Right atrium auricular region (tissue), 2 donors: ENCODE measurements around the gene MPZ. TPM values are rescaled to one million over a fixed set of nuclear protein-coding genes. Genes with fewer than 3 reads are reported as not detected.
"Not testable (repeated sequence)": the region's sequence is repeated elsewhere in the genome, so short reads cannot be mapped to it uniquely, and the experiment has no call there.

Source experiments
- DNase-seq: peaks from one replicate; pipeline ENCODE4 v3.0.0-alpha.2; 2019; ENCODE audit warnings: low spot score
- H3K27ac ChIP-seq, 2 donors: fragments of 200-600 bp; sonication (generic); 1 replicate in 1 of 2; 2 replicates in 1 of 2; pipeline ENCODE4 v1.5.1; 2016 to 2019
- H3K27me3 ChIP-seq, 2 donors: fragments of 200-600 bp; sonication (generic); one replicate each; pipeline versions ENCODE4 v1.5.1 to v1.6.0; 2017 to 2019
- H3K36me3 ChIP-seq: fragments of 200-600 bp; sonication (generic); one replicate; pipeline ENCODE4 v1.5.1; 2016
- H3K4me1 ChIP-seq, 2 donors: fragments of 200-600 bp; sonication (generic); one replicate each; pipeline versions ENCODE4 v1.5.1 to v1.6.0; 2017 to 2019
- H3K4me3 ChIP-seq, 2 donors: fragments of 200-600 bp; sonication (generic); 1 replicate in 1 of 2; 2 replicates in 1 of 2; pipeline ENCODE4 v1.5.1; 2017 to 2019; ENCODE audit warnings: mild to moderate bottlenecking in 1 of 2, moderate library complexity in 1 of 2
- H3K9me3 ChIP-seq, 2 donors: fragments of 200-600 bp; sonication (generic); one replicate each; pipeline ENCODE4 v1.5.1; 2019
- total RNA-seq, 2 donors: library from RNA; depleted of rRNA; stranded (reverse); fragments of >200 nt; gene quantifications; one replicate each; pipeline ENCODE4 v1.1.0, GENCODE V29; 2016

Gene MPZ
- total RNA-seq, 2 donors from 2014 or later, result 1.7 to 5.1 TPM

DNA sequence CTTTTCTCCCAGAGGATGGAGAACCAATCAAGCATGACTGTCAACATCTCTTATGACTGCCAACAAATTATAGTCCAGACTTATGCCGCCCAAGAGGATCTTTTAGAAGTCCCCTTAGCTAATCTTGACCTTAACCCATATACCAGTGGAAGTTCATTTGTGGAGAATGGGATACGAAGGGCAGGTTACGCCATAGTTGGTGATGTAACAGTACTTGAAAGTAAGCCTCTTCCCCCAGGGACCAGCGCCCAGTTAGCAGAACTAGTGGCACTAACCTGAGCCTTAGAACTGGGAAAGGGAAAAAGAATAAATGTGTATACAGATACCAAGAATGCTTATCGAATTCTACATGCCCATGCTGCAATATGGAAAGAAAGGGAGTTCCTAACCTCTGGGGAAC is 54.5 kb downstream of the MPZ start:
- not testable (repeated sequence) for H3K4me1 ChIP-seq, H3K27me3 ChIP-seq, DNase-seq, H3K4me3 ChIP-seq, H3K36me3 ChIP-seq, H3K27ac ChIP-seq
- H3K9me3 ChIP-seq, result peaks cover 0 to 14% of the 10 kb centered on the region in 2 donors

Other genes with a start within 250 kb of the MPZ start
- 1 to 10 TPM; 1.4 to 4.6 TPM for gene ARHGAP30, start 240.1 kb downstream of the MPZ start, total RNA-seq
- gene NECTIN4, start 220.4 kb downstream of the MPZ start, total RNA-seq, result under 1 TPM in 1 of 2 donors, not detected in 1; 0.75 TPM
- gene KLHDC9, start 211.6 kb downstream of the MPZ start, total RNA-seq, result 1 to 10 TPM; 2.9 to 7.8 TPM
- 10 to 100 TPM; 39.9 to 42.2 TPM for gene PFDN2, start 191.9 kb downstream of the MPZ start, total RNA-seq
- gene NIT1, start 191.9 kb downstream of the MPZ start, total RNA-seq, result 10 to 100 TPM; 19.1 to 26.0 TPM
- gene DEDD, start 177.3 kb downstream of the MPZ start, total RNA-seq, result 10 to 100 TPM; 21.8 to 28.9 TPM
- gene UFC1, start 156.0 kb downstream of the MPZ start, total RNA-seq, result 10 to 100 TPM; 53.0 to 77.4 TPM
- 10 to 100 TPM; 13.5 to 14.4 TPM for gene USP21, start 150.5 kb downstream of the MPZ start, total RNA-seq
- 1 to 10 TPM; 8.3 to 9.6 TPM for gene PPOX, start 143.5 kb downstream of the MPZ start, total RNA-seq
- 10 to 100 TPM; 24.3 to 32.7 TPM for gene B4GALT3, start 132.5 kb downstream of the MPZ start, total RNA-seq
- gene ADAMTS4, start 110.9 kb downstream of the MPZ start, total RNA-seq, result 10 to 100 TPM; 12.6 to 19.5 TPM
- gene NDUFS2, start 107.6 kb downstream of the MPZ start, total RNA-seq, result 100 to 1,000 TPM; 148 to 311 TPM
- 10 to 100 TPM; 16.8 to 77.8 TPM for gene FCER1G, start 94.7 kb downstream of the MPZ start, total RNA-seq
- gene APOA2, start 86.3 kb downstream of the MPZ start, total RNA-seq, result not detected
- 10 to 100 TPM; 23.9 to 35.3 TPM for gene TOMM40L, start 83.9 kb downstream of the MPZ start, total RNA-seq
- not detected for gene NR1I3, start 71.8 kb downstream of the MPZ start, total RNA-seq
- gene PCP4L1, start 51.2 kb downstream of the MPZ start, total RNA-seq, result under 1 TPM in 1 of 2 donors, not detected in 1; 0.59 TPM
- gene SDHC, start 4.4 kb upstream of the MPZ start, total RNA-seq, result 100 to 1,000 TPM in 1 of 2 donors, 10 to 100 TPM in 1; 37.8 to 151 TPM
- not detected for gene CFAP126, start 57.9 kb upstream of the MPZ start, total RNA-seq
- 10 to 100 TPM in 1 of 2 donors, 1 to 10 TPM in 1; 9.5 to 45.7 TPM for gene FCGR2A, start 195.5 kb upstream of the MPZ start, total RNA-seq
- gene HSPA6, start 214.6 kb upstream of the MPZ start, total RNA-seq, result 1 to 10 TPM in 1 of 2 donors, under 1 TPM in 1; 0.48 to 1.3 TPM
- 10 to 100 TPM in 1 of 2 donors, 1 to 10 TPM in 1; 2.9 to 39.1 TPM for gene FCGR3A, start 239.8 kb upstream of the MPZ start, total RNA-seq